Neural progenitor cell (in vitro differentiated cells): ENCODE data around the gene CELA1. TPM values are rescaled to one million over a fixed set of nuclear protein-coding genes. Genes with fewer than 3 reads are reported as not detected.

Experiments
- DNase-seq: peaks from one replicate; pipeline ENCODE4 v3.0.0-alpha.2; 2016; ENCODE audit warnings: low spot score
- H2AFZ ChIP-seq: fragments of 200-600 bp; sonication (generic); replicated peaks from 2 replicates; pipeline ENCODE4 v1.6.1; 2016; ENCODE audit warnings: antibody characterized with exemption
- H3F3A ChIP-seq: fragments of 200-600 bp; sonication (generic); 2 replicates; pipeline ENCODE4 v1.6.1; 2016; ENCODE audit warnings: antibody characterized with exemption, low read depth
- H3K27ac ChIP-seq: fragments of 200-600 bp; sonication (generic); 2 replicates; pipeline ENCODE4 v1.5.1; 2016; ENCODE audit warnings: mild to moderate bottlenecking
- H3K27me3 ChIP-seq: fragments of 200-600 bp; sonication (generic); 2 replicates; pipeline ENCODE4 v1.6.1; 2016; ENCODE audit warnings: mild to moderate bottlenecking, moderate library complexity
- H3K36me3 ChIP-seq: fragments of 200-600 bp; sonication (generic); 2 replicates; pipeline ENCODE4 v1.5.1; 2016
- H3K4me1 ChIP-seq: fragments of 200-600 bp; sonication (generic); 2 replicates; pipeline ENCODE4 v1.6.1; 2016; ENCODE audit warnings: mixed run types
- H3K4me2 ChIP-seq: fragments of 200-600 bp; sonication (generic); 2 replicates; pipeline ENCODE4 v1.6.1; 2016
- H3K4me3 ChIP-seq: fragments of 200-600 bp; sonication (generic); 2 replicates; pipeline ENCODE4 v1.5.1; 2016
- H3K79me2 ChIP-seq: fragments of 200-600 bp; sonication (generic); 2 replicates; pipeline ENCODE4 v1.6.1; 2016; ENCODE audit warnings: low read depth
- H3K9ac ChIP-seq: fragments of 200-600 bp; sonication (generic); 2 replicates; pipeline ENCODE4 v1.6.1; 2016
- H3K9me3 ChIP-seq: fragments of 200-600 bp; sonication (generic); 2 replicates; pipeline ENCODE4 v1.5.1; 2016; ENCODE audit warnings: low read depth
- H4K20me1 ChIP-seq: fragments of 200-600 bp; sonication (generic); 2 replicates; pipeline ENCODE4 v1.6.1; 2016; ENCODE audit warnings: low read depth
- H3K27ac Mint-ChIP-seq: 3 replicates; pipeline ENCODE4 v1.8.0; 2021; ENCODE audit warnings: mixed read lengths
- H3K27me3 Mint-ChIP-seq: 2 replicates; pipeline ENCODE4 v1.8.0; 2022; ENCODE audit warnings: low read depth, mild to moderate bottlenecking, inconsistent platforms, moderate library complexity, mixed read lengths; ENCODE audit not compliant: insufficient read depth
- H3K36me3 Mint-ChIP-seq: 3 replicates; pipeline ENCODE4 v1.8.0; 2021; ENCODE audit warnings: mixed read lengths
- H3K4me1 Mint-ChIP-seq: 3 replicates; pipeline ENCODE4 v1.8.0; 2021; ENCODE audit warnings: mixed read lengths
- H3K4me3 Mint-ChIP-seq: 3 replicates; pipeline ENCODE4 v1.8.0; 2021; ENCODE audit warnings: mild to moderate bottlenecking, moderate library complexity, mixed read lengths
- H3K9me3 Mint-ChIP-seq: 3 replicates; pipeline ENCODE4 v1.8.0; 2020; ENCODE audit warnings: mixed read lengths
- CTCF ChIP-seq: fragments of 200-600 bp; sonication (generic); IDR thresholded peaks from 2 replicates; pipeline ENCODE4 v1.5.1; 2017; ENCODE audit warnings: antibody characterized with exemption, mild to moderate bottlenecking
- EZH2 ChIP-seq: fragments of 200-600 bp; sonication (generic); IDR thresholded peaks from 2 replicates; pipeline ENCODE4 v1.6.1; 2017; ENCODE audit warnings: antibody characterized with exemption, mild to moderate bottlenecking, moderate library complexity
- EZH2phosphoT487 ChIP-seq: fragments of 200-600 bp; sonication (generic); IDR thresholded peaks from 2 replicates; pipeline ENCODE4 v1.6.1; 2017; ENCODE audit warnings: antibody characterized with exemption
- total RNA-seq: library from RNA; depleted of rRNA; stranded (reverse); fragments of >200 nt; gene quantifications from 2 replicates; pipeline ENCODE4 v1.2.3, GENCODE V29; 2015; ENCODE audit warnings: low replicate concordance

The CELA1 gene
- total RNA-seq, 1 donor from 2014 or later: not detected

GRCh38 chr12:51378749-51379148 is 32.3 kb upstream of the CELA1 start:
- Mint-ChIP-seq H3K27me3 (peaks cover 5% of the 10 kb centered on the region), H3K4me1 (peaks cover 22% of the 10 kb centered on the region), H3K27ac (no peak overlapping the region), H3K4me3 (no peak overlapping the region), H3K9me3 (no peaks in the 10 kb centered on the region), H3K36me3 (no peaks in the 10 kb centered on the region)
- H3K9ac ChIP-seq: no peak overlapping the region
- TF ChIP-seq CTCF (no peak), EZH2 (no peak), EZH2phosphoT487 (no peak)
- H3K79me2 ChIP-seq: no peaks in the 10 kb centered on the region
- peaks cover 8% of the 10 kb centered on the region for H3K27me3 ChIP-seq
- H4K20me1 ChIP-seq: no peaks in the 10 kb centered on the region
- H3K4me2 ChIP-seq: no peak overlapping the region
- no peak for DNase-seq
- no peak overlapping the region for H3K27ac ChIP-seq
- peaks cover 5% of the 10 kb centered on the region for H3K4me1 ChIP-seq
- no peaks in the 10 kb centered on the region for H3F3A ChIP-seq
- H3K4me3 ChIP-seq: no peak overlapping the region
- H3K36me3 ChIP-seq: no peaks in the 10 kb centered on the region
- no peak overlapping the region for H2AFZ ChIP-seq
- no peaks in the 10 kb centered on the region for H3K9me3 ChIP-seq

DNA sequence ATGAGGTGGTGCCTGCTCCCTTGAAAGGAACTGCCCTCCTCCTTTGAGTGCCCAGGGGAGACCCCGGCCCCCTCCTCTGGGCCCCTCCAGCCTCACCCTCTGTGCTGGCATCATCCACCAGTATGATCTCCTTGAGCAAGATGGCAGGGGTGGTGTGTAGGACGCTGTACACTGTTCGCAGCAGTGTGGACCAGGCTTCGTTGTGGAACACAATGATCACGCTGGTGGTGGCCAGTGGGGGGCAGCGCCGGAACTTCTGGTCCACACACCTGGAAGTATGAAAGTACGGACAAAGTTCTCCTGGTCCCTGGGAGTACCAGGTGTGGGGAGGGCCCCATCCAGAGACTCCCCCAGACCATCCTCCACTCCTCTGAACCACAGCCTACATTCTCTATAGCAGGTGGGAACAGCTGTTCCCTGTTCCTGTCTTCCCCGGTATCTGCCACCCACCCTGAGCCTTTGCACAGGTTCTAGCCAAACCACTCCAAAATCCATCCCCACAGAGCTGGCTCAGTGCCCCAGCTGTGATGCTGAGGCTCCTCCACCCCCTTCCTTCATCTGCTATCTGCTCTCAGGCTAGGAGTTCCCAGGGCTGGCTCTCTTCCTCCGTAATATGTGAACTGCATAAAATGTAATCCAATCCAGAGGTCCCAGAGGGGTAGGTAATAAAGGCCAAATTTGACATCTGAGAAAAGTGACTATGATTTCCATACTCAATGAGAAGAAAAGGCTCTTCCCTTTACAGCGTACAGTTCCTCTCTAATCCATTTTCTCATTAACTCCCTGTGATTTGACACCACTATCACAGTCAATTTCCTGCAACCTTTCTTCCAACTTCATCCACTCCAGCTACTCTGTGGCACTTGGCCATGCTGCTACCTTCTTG is 30.9 kb upstream of the CELA1 start:
- H3K27ac Mint-ChIP-seq: peak overlapping the region; percentile 10
- H3K4me3 ChIP-seq: no peak overlapping the region

GRCh38 chr12:51374856-51375255 is 28.4 kb upstream of the CELA1 start:
- Histone ChIP-seq H3K79me2 (no peaks in the 10 kb centered on the region), H3K27ac (no peak overlapping the region), H3K9me3 (no peaks in the 10 kb centered on the region), H3K4me2 (no peak overlapping the region), H3K36me3 (no peaks in the 10 kb centered on the region), H3F3A (peaks cover 23% of the 10 kb centered on the region), H3K27me3 (peaks cover 33% of the 10 kb centered on the region), H3K4me3 (no peak overlapping the region), H4K20me1 (peaks cover 3% of the 10 kb centered on the region), H3K9ac (no peak overlapping the region), H3K4me1 (peaks cover 7% of the 10 kb centered on the region), H2AFZ (no peak overlapping the region)
- peaks cover 9% of the 10 kb centered on the region for H3K27me3 Mint-ChIP-seq
- H3K36me3 Mint-ChIP-seq: no peaks in the 10 kb centered on the region
- DNase-seq: no peak
- TF ChIP-seq EZH2phosphoT487 (no peak), CTCF (no peak), EZH2 (no peak)
- no peak overlapping the region for H3K4me3 Mint-ChIP-seq
- peaks cover 22% of the 10 kb centered on the region for H3K4me1 Mint-ChIP-seq
- H3K9me3 Mint-ChIP-seq: no peaks in the 10 kb centered on the region
- peak overlapping the region; percentile 10 for H3K27ac Mint-ChIP-seq

More for the DNA sequence above, 30.9 kb upstream of the CELA1 start:
- H2AFZ ChIP-seq: no peak overlapping the region
- peaks cover 9% of the 10 kb centered on the region for H3K4me1 Mint-ChIP-seq
- H4K20me1 ChIP-seq: no peaks in the 10 kb centered on the region
- H3K27me3 Mint-ChIP-seq: peaks cover 8% of the 10 kb centered on the region
- no peaks in the 10 kb centered on the region for H3K79me2 ChIP-seq
- no peak for DNase-seq
- no peaks in the 10 kb centered on the region for H3F3A ChIP-seq
- H3K9ac ChIP-seq: no peak overlapping the region
- H3K27ac ChIP-seq: no peak overlapping the region
- no peaks in the 10 kb centered on the region for H3K36me3 ChIP-seq
- TF ChIP-seq EZH2phosphoT487 (no peak), EZH2 (no peak), CTCF (no peak)
- H3K4me3 Mint-ChIP-seq: no peak overlapping the region
- no peaks in the 10 kb centered on the region for H3K9me3 Mint-ChIP-seq
- H3K4me2 ChIP-seq: no peak overlapping the region
- peaks cover 22% of the 10 kb centered on the region for H3K27me3 ChIP-seq
- H3K9me3 ChIP-seq: no peaks in the 10 kb centered on the region
- H3K4me1 ChIP-seq: no peaks in the 10 kb centered on the region
- no peaks in the 10 kb centered on the region for H3K36me3 Mint-ChIP-seq
